Epidermal melanocyte (primary cell): ENCODE data around the gene TRIML1.

Source experiments
- DNase-seq: peaks from one replicate; pipeline ENCODE4 v3.0.0; 2011; ENCODE audit warnings: low spot score; ENCODE audit not compliant: insufficient read length

The TRIML1 gene

GRCh38 chr4:188139141-188139540 is at the start of gene TRIML1:
Gene TRIML1 (plus strand): TSS chr4:188139441. CDS start chr4:188139559, 118 bp downstream.
- no peak for DNase-seq

- no peak for DNase-seq
Observed at GRCh38 chr4:188092824-188093223, 46.4 kb upstream of the TRIML1 start.

- DNase-seq = no peak
Observed at GRCh38 chr4:188106454-188106853, 32.8 kb upstream of the TRIML1 start.

GRCh38 chr4:188107931-188108843 is 31.1 kb upstream of the TRIML1 start:
- DNase-seq = no peak

GRCh38 chr4:188109157-188109755 is 30.0 kb upstream of the TRIML1 start, which contains the start of gene TRIML2:
Gene TRIML2 (minus strand): TSS chr4:188109603. CDS start chr4:188105368, 4,235 bp downstream.
- no peak for DNase-seq

GRCh38 chr4:188110036-188110435 is 29.2 kb upstream of the TRIML1 start:
- DNase-seq = no peak

GRCh38 chr4:188110741-188111471 is 28.3 kb upstream of the TRIML1 start:
- DNase-seq = no peak

GRCh38 chr4:188111955-188112354 is 27.3 kb upstream of the TRIML1 start:
- no peak for DNase-seq

GRCh38 chr4:188113156-188113555 is 26.1 kb upstream of the TRIML1 start:
- no peak for DNase-seq

- DNase-seq = no peak
Observed at GRCh38 chr4:188117631-188118324, 21.5 kb upstream of the TRIML1 start.

GRCh38 chr4:188121530-188121929 is 17.7 kb upstream of the TRIML1 start:
- DNase-seq = no peak

- DNase-seq = no peak
Observed at GRCh38 chr4:188127214-188127874, 11.9 kb upstream of the TRIML1 start.

GRCh38 chr4:188130355-188130754 is 8.9 kb upstream of the TRIML1 start:
- DNase-seq = no peak

- no peak for DNase-seq
Observed at GRCh38 chr4:188132232-188132631, 7.0 kb upstream of the TRIML1 start.

- no peak for DNase-seq
Observed at GRCh38 chr4:188138227-188138626, 1.0 kb upstream of the TRIML1 start.

- DNase-seq = no peak
Observed at GRCh38 chr4:188139671-188140070, 430 bp downstream of the TRIML1 start.

- no peak for DNase-seq
Observed at GRCh38 chr4:188143731-188144130, 4.5 kb downstream of the TRIML1 start.

GRCh38 chr4:188145601-188146000 is 6.4 kb downstream of the TRIML1 start:
- no peak for DNase-seq

- no peak for DNase-seq
Observed at GRCh38 chr4:188146618-188147017, 7.4 kb downstream of the TRIML1 start.

GRCh38 chr4:188147176-188147575 is 7.9 kb downstream of the TRIML1 start:
- no peak for DNase-seq

GRCh38 chr4:188147776-188148175 is 8.5 kb downstream of the TRIML1 start:
- DNase-seq = no peak
